HepG2 (cell line): ENCODE measurements around the gene SCRT2. TPM values are rescaled to one million over a fixed set of nuclear protein-coding genes. Genes with fewer than 3 reads are reported as not detected.

Experiments
- ATM ChIP-seq: fragments of 450-650 bp; IDR thresholded peaks from 2 replicates; pipeline ENCODE4 v1.7.1; 2017; ENCODE audit warnings: mild to moderate bottlenecking, borderline replicate concordance
- ATRX ChIP-seq: sonication (generic); formaldehyde crosslinking; IDR thresholded peaks from 2 replicates; pipeline ENCODE4 v1.4.0; 2020; ENCODE audit warnings: missing genetic modification reagents, borderline replicate concordance
- ESRRA ChIP-seq: sonication (generic); formaldehyde crosslinking; IDR thresholded peaks from 2 replicates; pipeline ENCODE4 v1.5.1; 2020; ENCODE audit warnings: mild to moderate bottlenecking, low read depth, missing genetic modification reagents
- FOXM1 ChIP-seq: sonication (generic); formaldehyde crosslinking; IDR thresholded peaks from 2 replicates; pipeline ENCODE4 v1.5.0; 2020; ENCODE audit warnings: missing genetic modification reagents
- GFI1 ChIP-seq: sonication (generic); formaldehyde crosslinking; IDR thresholded peaks from 2 replicates; pipeline ENCODE4 v1.5.0; 2020; ENCODE audit warnings: missing genetic modification reagents, mild to moderate bottlenecking, borderline replicate concordance
- HOXA5 ChIP-seq: sonication (generic); formaldehyde crosslinking; IDR thresholded peaks from 2 replicates; pipeline ENCODE4 v1.4.0; 2020; ENCODE audit warnings: missing genetic modification reagents
- MLXIP ChIP-seq: sonication (generic); formaldehyde crosslinking; IDR thresholded peaks from 2 replicates; pipeline ENCODE4 v1.9.0; 2021; ENCODE audit warnings: missing genetic modification reagents, borderline replicate concordance
- PHB2 ChIP-seq: fragments of 450-650 bp; IDR thresholded peaks from 2 replicates; pipeline ENCODE4 v1.6.1; 2018; ENCODE audit not compliant: partially characterized antibody
- RCOR2 ChIP-seq: IDR thresholded peaks from 2 replicates; pipeline ENCODE4 v1.6.1; 2016; ENCODE audit warnings: missing biosample characterization, missing genetic modification reagents
- RERE ChIP-seq: IDR thresholded peaks from 2 replicates; pipeline ENCODE4 v1.6.1; 2016; ENCODE audit warnings: low read depth, missing genetic modification reagents, missing compliant biosample characterization
- SMAD1 ChIP-seq: sonication (generic); formaldehyde crosslinking; IDR thresholded peaks from 2 replicates; pipeline ENCODE4 v1.4.0; 2020; ENCODE audit warnings: missing genetic modification reagents, low read depth, mild to moderate bottlenecking, borderline replicate concordance
- TCF12 ChIP-seq, 2 experiments: fragments of 450-650 bp in 1 of 2; sonication (generic) in 1 of 2; formaldehyde crosslinking in 1 of 2; IDR thresholded peaks; 2 replicates each; pipeline versions ENCODE4 v1.6.1 to v1.8.0; 2017 to 2022; ENCODE audit warnings: antibody characterized with exemption in 1 of 2, mild to moderate bottlenecking in 1 of 2, missing genetic modification reagents in 1 of 2, moderate library complexity in 1 of 2
- TFAP4 ChIP-seq: sonication (generic); IDR thresholded peaks from 2 replicates; pipeline ENCODE4 v1.6.1; 2016; ENCODE audit warnings: low read depth, borderline replicate concordance
- ZBTB33 ChIP-seq: sonication (generic); formaldehyde crosslinking; IDR thresholded peaks from 2 replicates; pipeline ENCODE4 v1.4.0; 2020; ENCODE audit warnings: missing genetic modification reagents
- ZNF235 ChIP-seq: sonication (generic); formaldehyde crosslinking; IDR thresholded peaks from 2 replicates; pipeline ENCODE4 v1.8.1; 2023; ENCODE audit warnings: mild to moderate bottlenecking, missing genetic modification reagents, borderline replicate concordance
- ZNF446 ChIP-seq: sonication (generic); formaldehyde crosslinking; IDR thresholded peaks from 2 replicates; pipeline ENCODE4 v1.5.0; 2020; ENCODE audit warnings: mild to moderate bottlenecking, missing genetic modification reagents
- ZNF549 ChIP-seq: sonication (generic); formaldehyde crosslinking; IDR thresholded peaks from 2 replicates; pipeline ENCODE4 v1.5.0; 2020; ENCODE audit warnings: missing genetic modification reagents
- polyA plus RNA-seq, 8 experiments: library from polyadenylated mRNA; depleted of rRNA in 3 of 8; stranded (reverse) in 7 of 8; unstranded in 1 of 8; fragments of >200 nt; fragmentation: Illumina TruSeq in 4 of 8; extraction: Trizol in 4 of 8; gene quantifications; 2 replicates each; pipeline versions ENCODE4 v1.2.1 to v1.2.3, GENCODE V29; 2011 to 2016; ENCODE audit warnings: low read depth in 4 of 8, missing spikeins in 1 of 8, mixed read lengths in 1 of 8; ENCODE audit not compliant: insufficient read depth in 1 of 8
- total RNA-seq, 5 experiments: library from RNA; depleted of rRNA; stranded (reverse); fragments of >200 nt; fragmentation: Illumina TruSeq; extraction: Trizol; gene quantifications; 2 replicates each; pipeline ENCODE4 v1.2.3, GENCODE V29; 2016; ENCODE audit warnings: low read depth in 1 of 5

Gene SCRT2
- total and polyA plus RNA-seq, 2 of the 13 experiments (the other 11 are each of a cell fraction or from before 2014, with no cell fraction given), result not detected

- TF ChIP-seq RERE (peak; percentile 67; the same call in 1 of the 2 replicates), RCOR2 (CRISPR knock-in tag) (no peak), ZNF446 (no peak; the same call in 1 of the 2 replicates), ZNF235 (CRISPR knock-in tag) (peak; percentile 97), GFI1 (CRISPR knock-in tag) (peak; percentile 46; the same call in 1 of the 2 replicates), ZBTB33 (CRISPR knock-in tag) (0 out of 2 replicates have a peak, but pooled peaks have one; percentile 7), ZNF549 (no peak), ESRRA (CRISPR knock-in tag) (peak; percentile 85; the same call in 1 of the 2 replicates), PHB2 (no peak), FOXM1 (CRISPR knock-in tag) (no peak), TCF12 (IDR thresholded peaks at IDR 0.05) (no peak), TCF12 (CRISPR knock-in tag; IDR thresholded peaks at IDR 0.05) (peak; percentile 91), MLXIP (CRISPR knock-in tag) (no peak), HOXA5 (peak; percentile 33; the same call in 1 of the 2 replicates), SMAD1 (CRISPR knock-in tag) (peak; percentile 74; the same call in 1 of the 2 replicates), ATRX (CRISPR knock-in tag) (no peak), TFAP4 (peak; percentile 38; the same call in 1 of the 2 replicates), ATM (no peak)
Observed at GRCh38 chr20:653110-653589, 22.5 kb downstream of the SCRT2 start, which contains the start of gene SRXN1 (continued).
